Left cardiac atrium (tissue), 4 donors: ENCODE data around the gene MS4A8. TPM values are rescaled to one million over a fixed set of nuclear protein-coding genes. Genes with fewer than 3 reads are reported as not detected.
"Not testable (repeated sequence)": the region's sequence is repeated elsewhere in the genome, so short reads cannot be mapped to it uniquely, and the experiment has no call there.

ENCODE experiments used
- ATAC-seq, 2 donors: fragments of 200-7000 bp; cut with Tn5 transposase; one replicate each; pipeline ENCODE4 v1.9.1; 2020; ENCODE audit warnings: mild to moderate bottlenecking in 2 of 2, moderate library complexity in 2 of 2
- DNase-seq: peaks from one replicate; pipeline ENCODE4 v3.0.0-alpha.2; 2020
- intact Hi-C, 2 donors: fragments of 100-400 bp; cut with DNase I; formaldehyde crosslinking; loops; one replicate each; pipeline versions ENCODE4 v1.14.1 to v1.15.1; 2022 to 2023
- total RNA-seq, 2 donors: library from RNA; stranded (reverse); fragmentation: NEBNext Ultra II Directional; extraction: Animal tissue kit (Norgen Biotek cat#: 25700); gene quantifications; one replicate each; pipeline ENCODE4 v1.2.1, GENCODE V29; 2021
- donor health status: DM: no; HTN: yes; CAD: no.
- donor health status: DM: no; HTN: yes; CAD: no; lungs with severe emphysema.
- donor health status: DM: yes; HTN: yes; CAD: no.
- donor health status: Dilated cardiomyopathy.

The MS4A8 gene
- total RNA-seq, 2 donors from 2014 or later = not detected

DNA sequence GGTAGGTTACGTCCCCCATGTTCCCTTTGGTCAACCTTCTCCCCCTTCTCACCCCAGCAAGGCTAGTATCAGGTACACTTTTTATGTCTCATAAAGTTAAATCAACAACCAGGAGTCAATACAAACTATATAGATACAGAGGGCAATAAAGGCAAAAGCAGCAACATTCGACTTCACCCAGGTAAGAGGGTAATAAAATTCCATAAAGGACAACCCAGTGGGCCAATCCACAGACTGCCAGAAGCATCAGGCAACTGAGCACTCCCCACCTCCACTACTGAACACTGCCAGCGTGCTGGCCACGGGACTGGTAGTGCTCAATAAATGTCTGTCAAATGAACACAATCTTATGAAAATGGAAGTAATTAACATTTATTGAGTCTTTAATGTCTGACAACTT lies 20.0 kb downstream of the MS4A8 start:
- DNase-seq = no peak
- intact Hi-C loops = no loop called here
- no peak for ATAC-seq

DNA sequence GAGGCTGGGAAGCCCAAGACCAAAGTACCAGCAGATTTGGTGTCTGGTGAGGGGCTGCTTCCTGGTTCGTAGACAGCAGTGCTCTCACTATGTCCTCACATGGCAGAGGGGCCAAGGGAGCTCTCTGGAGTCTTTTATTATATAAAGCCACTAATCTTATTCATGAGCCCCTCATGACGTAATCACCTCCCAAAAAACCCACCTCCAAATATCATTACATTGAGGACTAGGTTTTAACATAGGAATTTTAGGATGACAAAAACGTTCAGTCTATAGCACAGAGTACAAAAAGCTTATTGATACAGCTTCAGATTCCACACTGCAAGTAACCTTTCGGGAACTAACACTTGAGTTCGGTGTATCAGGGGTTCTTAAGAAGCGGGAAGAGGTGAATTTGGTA lies 21.0 kb downstream of the MS4A8 start:
- no peak for DNase-seq
- intact Hi-C loops = no loop called here
- no peak for ATAC-seq

DNA sequence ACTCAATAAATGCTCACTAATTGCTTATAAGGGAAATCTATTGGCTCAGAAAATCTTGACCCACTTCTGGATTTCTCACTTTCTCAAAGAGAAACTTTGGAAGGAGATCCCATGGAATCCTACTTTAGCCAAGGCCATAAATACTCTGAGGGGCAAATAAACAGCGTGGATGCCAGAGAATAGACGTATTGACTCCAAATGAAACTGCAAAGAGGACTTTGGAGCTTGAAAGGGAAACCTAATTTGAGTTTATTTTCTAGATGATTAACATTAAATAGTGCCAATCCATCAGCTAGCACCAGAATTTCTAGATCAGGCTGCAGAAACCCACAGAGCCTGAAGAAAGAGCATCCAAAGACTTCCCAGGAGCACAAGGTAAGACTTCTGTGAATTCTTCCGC lies 25.0 kb downstream of the MS4A8 start, which contains the start of gene MS4A18:
Gene MS4A18, plus strand, starts transcription at position 301 of the 400 bp plus-strand sequence.
- DNase-seq = no peak

DNA sequence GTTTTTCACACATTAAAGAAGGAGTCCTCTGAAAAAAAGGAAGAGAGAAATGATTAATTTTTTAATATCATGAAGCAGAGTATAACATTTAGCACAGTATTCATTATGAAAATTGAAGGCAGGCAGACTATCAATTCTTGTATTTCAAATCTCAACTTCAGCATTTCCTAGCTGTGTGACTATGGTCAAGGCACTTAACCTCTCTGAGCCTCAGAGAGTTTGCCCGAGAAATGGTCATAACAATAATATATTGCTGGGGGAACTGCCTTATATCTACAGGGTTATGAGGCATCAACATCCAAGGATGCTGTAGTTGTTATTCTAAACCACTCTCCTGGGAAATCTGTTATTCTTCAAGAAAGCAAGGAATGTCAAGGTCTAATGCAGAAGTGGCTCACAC lies 26.2 kb downstream of the MS4A8 start:
- DNase-seq = no peak
- intact Hi-C loops = no loop called here
- ATAC-seq = no peak

More for the DNA sequence above, 25.0 kb downstream of the MS4A8 start, which contains the start of gene MS4A18:
- intact Hi-C loops = no loop called here
- ATAC-seq = no peak

DNA sequence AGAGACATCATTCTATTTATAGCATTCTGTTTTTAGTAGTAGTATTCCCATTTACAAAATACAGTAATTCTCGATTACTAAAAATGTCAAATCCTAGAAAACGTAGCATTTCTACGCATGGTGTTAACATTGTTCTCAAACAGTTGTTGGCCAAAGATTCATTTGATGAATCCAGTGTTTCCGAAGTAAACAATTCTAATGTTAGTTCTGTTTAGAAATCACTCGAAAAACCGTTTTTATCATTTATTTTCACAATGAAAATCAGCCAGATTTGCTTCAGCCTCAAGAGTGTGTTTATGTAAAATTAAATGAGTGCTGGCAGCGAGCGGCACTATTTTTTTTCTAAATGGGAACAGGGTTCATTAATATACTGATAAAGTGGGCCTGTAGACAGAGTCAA lies 32.2 kb downstream of the MS4A8 start:
- no peak for DNase-seq
- ATAC-seq = no peak

DNA sequence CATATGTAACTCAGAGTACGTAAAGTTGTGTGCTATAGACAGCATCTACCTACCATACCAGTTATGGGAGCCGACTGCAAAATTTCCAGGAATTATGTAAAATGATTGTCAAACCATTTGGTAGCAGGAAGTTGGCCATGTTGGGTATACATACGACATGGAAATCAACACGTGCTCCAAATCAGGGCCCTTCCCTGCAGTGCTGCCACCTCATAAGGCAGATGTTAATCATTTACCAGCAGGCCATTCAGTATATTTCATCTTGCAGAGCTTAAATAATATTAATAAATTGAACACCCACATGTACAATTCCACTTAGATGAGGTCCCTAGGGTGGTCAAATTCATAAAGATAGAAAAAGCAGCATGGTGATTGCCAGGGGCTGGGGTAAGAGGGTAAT lies 34.9 kb downstream of the MS4A8 start:
- ATAC-seq (no peak), DNase-seq (no peak)
- intact Hi-C loops = no loop called here

More for the DNA sequence above, 32.2 kb downstream of the MS4A8 start:
- intact Hi-C loops = no loop called here

DNA sequence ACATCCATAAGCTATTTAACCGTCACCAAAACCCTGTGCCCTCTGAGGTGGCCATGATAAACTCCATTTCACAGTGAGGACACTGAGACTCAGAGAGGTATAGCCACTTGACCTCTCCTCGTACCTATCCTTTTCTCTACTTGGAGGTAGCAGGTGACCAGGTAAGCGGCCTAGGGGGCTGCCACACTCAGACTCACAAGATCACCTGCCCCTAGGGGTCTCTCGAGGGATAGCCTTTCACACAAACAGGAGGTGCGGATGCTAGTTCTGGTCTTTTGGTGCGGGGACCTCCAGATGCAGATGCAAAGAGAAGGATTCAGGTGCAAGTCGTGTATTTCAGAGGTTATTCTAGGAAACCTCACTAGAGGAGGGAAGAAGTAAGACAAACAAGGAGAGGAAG lies 39.7 kb downstream of the MS4A8 start:
- ATAC-seq = no peak
- intact Hi-C loops = no loop called here

DNA sequence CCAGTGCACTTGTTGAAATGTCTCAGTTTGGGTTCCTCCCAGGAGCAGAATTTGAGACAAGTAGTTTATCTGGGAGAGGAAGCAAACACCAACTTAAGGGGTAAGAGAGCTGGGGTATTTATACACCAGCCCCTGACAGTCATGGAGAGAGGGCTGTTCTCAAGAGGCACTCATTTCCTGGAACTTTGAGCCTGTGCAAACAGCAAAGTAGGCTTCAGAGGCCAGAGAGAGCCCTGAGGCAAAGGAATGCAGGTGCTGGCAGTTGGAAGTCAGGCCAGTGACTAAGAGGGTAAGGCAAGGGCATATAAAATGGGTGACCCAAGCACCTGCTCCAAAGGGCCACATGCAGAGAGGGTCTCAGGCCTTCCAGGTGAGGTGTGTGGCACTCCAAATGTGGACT lies 41.2 kb downstream of the MS4A8 start:
- intact Hi-C loops = no loop called here

More for the DNA sequence above, 39.7 kb downstream of the MS4A8 start:
- DNase-seq = no peak

DNA sequence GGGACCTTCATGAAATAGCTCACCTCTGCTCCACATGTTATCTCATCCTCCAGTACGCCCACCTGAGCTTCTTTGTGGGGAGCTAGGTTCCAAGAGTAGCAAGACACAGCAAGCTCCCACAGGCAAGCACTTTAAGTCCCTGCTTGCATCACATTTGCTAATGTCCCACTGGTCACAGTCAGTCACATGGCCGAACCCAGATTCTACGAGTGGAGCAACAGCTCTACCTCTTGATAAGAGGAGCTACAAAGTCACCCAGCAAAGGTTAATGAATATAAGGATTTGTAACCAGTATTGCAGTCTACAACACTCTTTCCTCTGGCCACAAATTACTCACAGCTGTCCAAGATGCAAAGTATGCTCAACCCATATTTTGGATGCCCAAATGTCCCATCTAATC lies 42.0 kb downstream of the MS4A8 start:
- DNase-seq (no peak), ATAC-seq (no peak)
- intact Hi-C loops = no loop called here

More for the DNA sequence above, 41.2 kb downstream of the MS4A8 start:
- ATAC-seq = no peak
- DNase-seq = no peak

DNA sequence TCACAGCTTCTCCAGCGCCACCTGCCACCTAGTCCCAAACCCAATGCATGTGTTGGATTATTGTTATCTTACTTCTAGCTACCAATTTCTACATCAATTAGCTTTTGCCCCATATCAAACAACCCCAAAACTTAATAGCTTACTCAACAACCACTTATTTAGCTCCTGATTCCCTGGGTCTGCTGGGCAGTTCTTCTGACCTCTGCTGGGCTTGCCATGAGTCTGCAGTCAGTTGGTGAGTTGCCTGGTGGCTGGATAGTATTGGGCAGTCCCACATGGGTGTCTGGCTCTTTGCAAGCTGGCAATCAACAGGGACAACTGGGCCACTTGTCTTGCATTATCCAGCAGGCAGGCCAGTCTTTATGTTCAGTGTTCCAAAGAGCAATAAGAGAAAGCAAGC lies 43.6 kb downstream of the MS4A8 start:
- no peak for ATAC-seq
- no peak for DNase-seq
- intact Hi-C loops = no loop called here

DNA sequence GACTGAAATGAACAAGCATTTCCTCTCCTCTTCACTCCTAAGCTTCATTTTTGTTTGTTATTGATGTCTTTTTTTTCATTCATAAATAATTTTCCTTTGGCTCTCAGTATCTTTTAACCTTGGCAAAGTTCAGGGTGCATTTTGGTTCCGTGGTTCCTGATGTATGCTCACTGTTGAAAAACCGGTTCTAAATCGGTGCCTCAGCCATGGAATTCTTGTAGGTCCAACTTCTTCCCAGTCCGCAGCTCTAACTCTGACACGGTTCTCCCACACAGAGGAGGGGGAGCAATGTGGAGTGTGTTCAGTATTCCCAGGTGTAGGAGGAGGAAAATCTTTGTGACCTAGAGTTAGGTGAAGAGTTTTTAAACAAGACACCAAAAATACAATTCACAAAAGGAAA lies 44.7 kb downstream of the MS4A8 start:
- DNase-seq (no peak), ATAC-seq (no peak)
- intact Hi-C loops = no loop called here

DNA sequence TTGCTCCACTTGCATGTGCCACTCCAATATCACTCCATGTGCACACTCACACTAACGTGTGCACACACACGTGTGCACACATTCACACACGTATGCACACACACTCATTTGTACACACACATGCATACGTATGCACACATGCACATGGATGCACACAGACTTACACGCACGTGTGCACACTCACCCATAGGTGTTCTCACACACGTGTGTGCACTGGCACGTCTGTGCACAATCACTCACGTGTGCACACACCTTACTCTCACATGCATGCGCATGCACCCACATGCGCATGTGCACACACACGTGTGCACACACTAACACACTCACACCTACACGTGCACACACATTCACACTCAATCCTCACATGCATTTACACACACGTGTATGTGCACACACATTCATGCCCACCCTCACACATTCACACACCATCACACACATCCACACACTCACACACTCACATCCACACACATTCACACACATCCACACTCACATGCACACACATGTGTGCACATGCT lies 48.0 kb downstream of the MS4A8 start:
- intact Hi-C loops = no loop called here
- DNase-seq (no peak), ATAC-seq (no peak)

DNA sequence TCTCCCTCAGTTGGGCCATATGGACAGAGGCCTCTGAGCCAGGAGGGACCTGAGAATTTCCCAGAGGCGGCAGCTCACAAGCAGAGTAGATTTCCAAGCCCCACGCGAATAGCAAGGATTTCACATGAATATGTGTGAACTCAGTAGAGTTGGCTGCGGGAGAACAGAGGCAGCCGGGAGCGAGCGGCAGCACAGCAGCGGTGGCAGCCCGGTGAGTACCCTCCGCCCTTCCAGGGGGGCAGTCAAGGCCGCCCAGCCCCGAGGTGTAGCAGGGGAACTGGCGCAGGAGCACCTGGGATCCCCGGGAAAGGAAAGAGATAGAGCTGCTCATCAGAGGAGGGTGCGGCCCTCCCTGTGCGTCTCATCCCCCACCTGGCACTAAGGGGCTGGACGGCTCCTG lies 48.8 kb downstream of the MS4A8 start:
- intact Hi-C loops = no loop called here
- DNase-seq = no peak
- no peak for ATAC-seq

DNA sequence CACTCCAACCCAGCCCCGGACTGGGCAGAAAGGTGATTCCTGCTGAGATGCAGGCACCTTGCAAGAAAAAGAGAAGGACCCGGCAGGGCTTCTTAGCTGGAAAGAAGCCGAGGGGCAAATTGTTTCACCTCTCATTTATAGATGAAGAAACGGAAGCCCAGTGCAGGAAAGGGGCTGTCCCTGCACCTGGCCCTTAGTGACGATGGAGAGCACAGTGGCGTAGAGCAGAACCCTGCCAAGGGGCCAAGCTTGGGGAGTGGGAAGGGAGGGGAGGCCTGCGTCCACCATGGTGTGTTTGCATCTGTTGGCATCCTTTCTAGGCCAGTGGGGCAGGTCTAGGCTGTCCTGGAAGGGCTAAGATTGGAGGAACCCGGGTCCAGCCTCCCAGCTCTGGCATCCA lies 49.4 kb downstream of the MS4A8 start:
- DNase-seq (no peak), ATAC-seq (no peak)
- intact Hi-C loops = no loop called here

DNA sequence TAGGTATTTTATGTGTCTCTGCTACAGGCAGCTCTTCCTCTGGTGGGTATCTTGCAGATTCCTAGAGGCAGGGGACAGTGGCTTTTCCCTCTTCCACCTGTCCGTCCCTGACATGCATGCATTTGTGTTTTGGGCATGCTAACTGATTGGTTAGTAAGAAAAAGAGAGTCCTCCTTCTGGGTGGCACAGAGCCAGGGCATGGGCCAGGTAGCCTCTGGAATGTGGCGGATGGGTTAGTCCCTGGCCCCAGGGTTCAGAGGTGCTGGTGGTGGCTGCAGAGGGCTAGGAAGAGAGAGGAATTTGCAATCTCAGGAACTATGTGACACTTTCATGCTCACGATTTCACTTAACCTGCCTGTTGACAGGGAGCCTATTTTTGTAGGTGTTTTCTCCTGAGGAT lies 51.5 kb downstream of the MS4A8 start:
- intact Hi-C loops = no loop called here
- ATAC-seq = no peak
- no peak for DNase-seq

DNA sequence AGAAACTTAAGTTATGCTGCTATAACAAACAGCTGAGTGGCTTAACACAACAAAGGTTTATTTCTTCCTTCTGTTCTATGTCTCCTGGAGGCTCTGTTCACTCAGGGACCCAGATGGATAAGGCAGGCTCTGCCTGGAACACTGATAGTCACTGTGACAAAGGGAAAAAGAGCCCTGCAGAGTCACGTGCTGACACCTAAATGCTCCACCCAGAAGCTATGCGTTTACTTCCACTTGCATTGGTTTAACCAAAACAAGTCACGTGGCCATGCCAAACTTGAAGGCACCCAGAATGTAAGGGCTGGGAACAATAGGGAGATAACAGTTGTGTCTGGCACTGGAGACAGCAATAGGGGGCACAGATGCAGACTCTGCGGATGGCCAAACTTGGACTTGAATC lies 53.9 kb downstream of the MS4A8 start:
- intact Hi-C loops = no loop called here
- no peak for ATAC-seq
- DNase-seq = no peak

DNA sequence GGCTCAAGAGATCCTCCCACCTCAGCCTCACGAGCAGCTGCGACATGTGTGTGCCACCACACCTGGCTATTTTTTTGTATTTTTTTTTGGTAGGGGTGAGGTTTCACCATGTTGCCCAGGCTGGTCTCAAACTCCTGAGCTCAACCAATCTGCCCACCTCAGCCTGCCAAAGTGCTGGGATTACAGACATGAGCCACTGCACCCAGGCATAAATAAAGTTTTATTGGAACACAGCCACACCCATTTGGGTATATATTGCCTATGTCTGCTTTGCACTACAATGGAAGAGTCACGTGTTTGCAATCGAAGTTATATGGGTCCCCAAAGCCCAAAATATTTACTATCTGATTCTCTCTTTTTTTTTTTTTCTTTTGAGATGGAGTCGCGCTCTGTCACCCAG lies 55.5 kb downstream of the MS4A8 start:
- no peak for ATAC-seq
- intact Hi-C loops = no loop called here
- DNase-seq = no peak

DNA sequence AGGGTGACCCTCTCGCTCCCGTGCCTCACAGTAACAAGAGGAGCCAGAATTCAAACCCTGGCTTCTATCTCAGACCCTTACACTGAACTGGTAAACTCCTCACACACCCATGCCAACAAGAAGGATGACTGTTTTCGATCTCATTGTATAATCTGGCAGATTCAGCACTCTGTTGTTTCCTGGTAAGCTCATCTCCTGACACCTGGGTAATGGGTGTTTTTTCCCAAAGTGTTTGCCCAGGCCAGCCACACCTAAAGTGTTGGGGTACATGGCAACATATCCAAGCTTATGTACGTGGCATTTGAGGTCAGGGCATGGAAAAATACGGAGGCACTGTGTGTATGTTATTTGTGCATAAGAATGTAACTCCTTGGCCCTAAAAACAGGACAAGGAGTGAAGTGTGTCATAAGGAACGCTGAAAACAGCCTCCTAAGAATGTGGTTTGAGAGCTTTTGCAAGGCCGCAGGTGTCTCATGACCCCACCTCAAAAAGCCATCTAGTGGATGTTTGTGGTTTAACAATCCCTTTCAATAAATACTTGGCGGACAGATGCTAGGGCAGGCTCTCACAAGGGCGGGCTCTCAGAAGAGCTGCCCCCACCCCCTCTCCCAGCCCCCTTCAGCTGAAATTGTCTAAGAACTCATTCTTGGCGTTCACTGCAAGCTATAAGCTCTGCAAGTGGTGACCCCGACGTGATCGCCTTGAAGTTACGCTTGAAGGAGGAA lies 57.1 kb downstream of the MS4A8 start, which contains the start of gene MS4A15:
Gene MS4A15, plus strand, starts transcription at position 561 of the 726 bp plus-strand sequence. CDS start 6,867 bp downstream, outside the sequence.
- intact Hi-C loops = no loop called here
- ATAC-seq = no peak
- no peak for DNase-seq

DNA sequence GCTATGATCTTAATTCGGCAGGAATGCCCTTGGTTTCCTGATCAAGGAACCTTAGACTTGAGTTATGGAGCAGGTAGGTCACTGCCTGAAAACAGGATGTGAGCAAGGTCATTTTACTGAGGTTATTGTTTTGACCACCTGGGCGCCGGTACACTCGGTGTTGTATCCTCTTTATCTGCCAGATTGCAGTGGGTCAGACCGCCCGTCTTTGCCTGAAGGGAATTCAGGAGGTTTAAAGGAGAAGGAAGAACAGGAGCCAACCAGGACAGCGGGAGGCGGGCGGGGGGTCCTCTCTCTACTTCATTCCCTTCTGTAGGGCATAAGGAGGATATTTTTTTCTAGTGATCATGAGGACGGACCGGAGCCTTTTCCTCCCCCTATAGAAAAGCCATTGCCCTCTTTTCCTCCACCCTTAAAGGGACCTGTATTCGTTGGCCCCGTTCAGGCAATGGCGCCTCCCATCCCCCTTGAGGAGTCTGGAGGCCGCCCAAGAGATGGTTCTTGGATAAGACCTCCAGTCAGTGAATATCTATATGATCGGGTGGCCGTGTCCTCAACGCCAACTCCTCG lies 57.9 kb downstream of the MS4A8 start:
- ATAC-seq (no peak), DNase-seq (no peak)
- intact Hi-C loops = no loop called here

DNA sequence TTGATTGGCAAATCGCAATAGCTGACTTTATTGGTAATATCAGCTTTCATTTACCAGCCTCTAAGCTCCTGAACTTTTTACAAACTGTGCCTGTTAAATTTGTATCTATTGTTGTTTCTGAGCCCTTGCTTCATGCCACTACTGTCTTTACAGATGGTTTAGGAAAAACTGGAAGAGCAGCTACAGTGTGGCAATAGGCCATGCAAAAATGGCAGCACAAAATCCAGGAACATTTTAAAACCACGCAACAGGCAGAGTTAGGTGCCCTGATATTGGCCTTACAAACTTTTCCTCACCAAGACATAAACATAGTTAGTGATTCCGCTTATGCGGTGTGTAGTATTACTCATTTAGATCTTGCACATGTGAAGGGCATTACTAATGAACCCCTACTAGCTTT lies 59.3 kb downstream of the MS4A8 start:
- ATAC-seq, intact Hi-C loops, DNase-seq: not testable (repeated sequence)
